Lung (tissue), 12 donors: ENCODE data around the gene ANKRD6. TPM values are rescaled to one million over a fixed set of nuclear protein-coding genes. Genes with fewer than 3 reads are reported as not detected.

Source experiments
- ATAC-seq: fragments of 200-7000 bp; cut with Tn5 transposase; one replicate; pipeline ENCODE4 v1.9.1; 2020; ENCODE audit warnings: moderate number of reproducible peaks; ENCODE audit not compliant: insufficient read depth, low FRiP score
- DNase-seq, 3 donors: peaks; one replicate each; pipeline ENCODE4 v3.0.0-alpha.2; 2013 to 2017
- H3K27ac ChIP-seq, 2 donors: one replicate each; pipeline ENCODE4 v1.5.1; 2013; ENCODE audit warnings: mild to moderate bottlenecking in 2 of 2, moderate library complexity in 2 of 2, control low read depth in 1 of 2, inconsistent platforms in 1 of 2, low read depth in 1 of 2, low read length in 1 of 2
- H3K27me3 ChIP-seq, 3 donors: one replicate each; pipeline ENCODE4 v1.5.1; 2013; ENCODE audit warnings: low read length in 2 of 3; ENCODE audit not compliant: control insufficient read depth in 3 of 3, insufficient read depth in 3 of 3
- H3K36me3 ChIP-seq, 4 donors: one replicate each; pipeline ENCODE4 v1.5.1; 2013; ENCODE audit warnings: low read length in 4 of 4, mild to moderate bottlenecking in 1 of 4, moderate library complexity in 1 of 4; ENCODE audit not compliant: control insufficient read depth in 4 of 4, insufficient read depth in 4 of 4
- H3K4me1 ChIP-seq, 5 donors: one replicate each; pipeline ENCODE4 v1.5.1; 2013; ENCODE audit warnings: low read length in 5 of 5, mild to moderate bottlenecking in 2 of 5, moderate library complexity in 1 of 5; ENCODE audit not compliant: control insufficient read depth in 5 of 5, insufficient read depth in 5 of 5
- H3K4me3 ChIP-seq: one replicate; pipeline ENCODE4 v1.5.1; 2013; ENCODE audit warnings: mild to moderate bottlenecking, control low read depth, moderate library complexity
- H3K9ac ChIP-seq, 2 donors: one replicate each; pipeline ENCODE4 v1.5.1; 2013; ENCODE audit warnings: low read length in 2 of 2, control low read depth in 1 of 2; ENCODE audit not compliant: insufficient read depth in 1 of 2
- H3K9me3 ChIP-seq, 4 donors: one replicate each; pipeline ENCODE4 v1.5.1; 2013; ENCODE audit warnings: low read length in 3 of 4, mild to moderate bottlenecking in 1 of 4, moderate library complexity in 1 of 4; ENCODE audit not compliant: control insufficient read depth in 4 of 4, insufficient read depth in 3 of 4
- CTCF ChIP-seq: IDR thresholded peaks from 2 replicates; pipeline ENCODE4 v1.5.1; 2012; ENCODE audit warnings: mild to moderate bottlenecking; ENCODE audit errors: control extremely low read depth, extremely low read depth
- WGBS, 2 donors: extraction: QIAGEN DNeasy Blood & Tissue Kit; methylation state at CpG; one replicate each; pipeline ENCODE4 v1.1.7; 2013; 5-methylcytosine and 5-hydroxymethylcytosine counted together
- polyA plus RNA-seq, 2 donors: library from polyadenylated mRNA; stranded (reverse); fragments of 200-250 nt; gene quantifications; one replicate each; pipeline ENCODE4 v1.2.1, GENCODE V29; 2013
- total RNA-seq, 2 donors: library from RNA; depleted of rRNA in 1 of 2; stranded (reverse); fragments of >200 nt in 1 of 2; gene quantifications; one replicate each; pipeline ENCODE4 v1.2.1, GENCODE V29; 2014 to 2021
- donor health status: control.
- donor health status: control.
- donor health status: Bipolar disorder and iron deficiency.
- donor health status: healthy.
- donor health status: DM: yes; HTN: yes; CAD: no.

Gene ANKRD6
- total and polyA plus RNA-seq, 4 donors, result 4.4 to 29.4 (median 16.0) TPM

- Histone ChIP-seq H3K4me3 (no peak overlapping the region), H3K36me3 (no peaks in the 10 kb centered on the region), H3K9ac (no peak overlapping the region), H3K9me3 (peaks cover 0 to 2% (median 0%) of the 10 kb centered on the region in 4 donors), H3K27ac (no peak overlapping the region), H3K4me1 (peaks cover 0 to 1% (median 0%) of the 10 kb centered on the region in 5 donors), H3K27me3 (no peaks in the 10 kb centered on the region)
- DNase-seq (no peak), ATAC-seq (no peak)
- WGBS, 2 donors, result 89 to 97% methylated on average over 2 of the region's 2 CpGs
- no peak for TF ChIP-seq CTCF
Observed at GRCh38 chr6:89583559-89583958, 150.6 kb downstream of the ANKRD6 start.

- H3K27me3 ChIP-seq, result no peaks in the 10 kb centered on the region
- H3K9me3 ChIP-seq, result no peaks in the 10 kb centered on the region
- no peaks in the 10 kb centered on the region for H3K36me3 ChIP-seq
- H3K27ac ChIP-seq, result no peak overlapping the region
- WGBS, 2 donors, result 83 to 91% methylated on average over 3 of the region's 3 CpGs
- TF ChIP-seq CTCF, result no peak
- H3K9ac ChIP-seq, result no peak overlapping the region
- H3K4me1 ChIP-seq, result peaks cover 0 to 1% (median 0%) of the 10 kb centered on the region in 5 donors
- DNase-seq, result no peak
- no peak for ATAC-seq
- H3K4me3 ChIP-seq, result no peak overlapping the region
Observed at GRCh38 chr6:89584539-89584938, 151.6 kb downstream of the ANKRD6 start.

- no peaks in the 10 kb centered on the region for H3K27me3 ChIP-seq
- WGBS, 2 donors, result 73 to 91% methylated on average over 1 of the region's 1 CpG
- no peak overlapping the region for H3K9ac ChIP-seq
- no peak for ATAC-seq
- no peak overlapping the region for H3K27ac ChIP-seq
- H3K9me3 ChIP-seq, result no peaks in the 10 kb centered on the region
- no peak overlapping the region for H3K4me3 ChIP-seq
- peaks cover 0 to 1% (median 0%) of the 10 kb centered on the region in 5 donors for H3K4me1 ChIP-seq
- H3K36me3 ChIP-seq, result no peaks in the 10 kb centered on the region
- TF ChIP-seq CTCF, result no peak
- no peak for DNase-seq
Observed at GRCh38 chr6:89585154-89585553, 152.2 kb downstream of the ANKRD6 start.
